H9 (cell line): Measurements from ENCODE around the gene CAB39L. TPM values are rescaled to one million over a fixed set of nuclear protein-coding genes. Genes with fewer than 3 reads are reported as not detected.

Experiments used
- DNase-seq: peaks from one replicate; pipeline ENCODE4 v3.0.0-alpha.2; 2017
- H2AFZ ChIP-seq: one replicate; pipeline ENCODE4 v1.6.1; 2013; ENCODE audit warnings: mild to moderate bottlenecking, low read length, control low read depth, moderate library complexity
- H2AK5ac ChIP-seq: 2 replicates; pipeline ENCODE4 v1.6.1; 2013; ENCODE audit warnings: low read length, control low read depth, mixed read lengths; ENCODE audit not compliant: insufficient read length
- H2BK120ac ChIP-seq: one replicate; pipeline ENCODE4 v1.6.1; 2013; ENCODE audit warnings: low read depth, mild to moderate bottlenecking, low read length, control low read depth, inconsistent platforms; ENCODE audit not compliant: poor library complexity, severe bottlenecking
- H2BK12ac ChIP-seq: 2 replicates; pipeline ENCODE4 v1.6.1; 2013; ENCODE audit warnings: low read length, control low read depth, mixed read lengths, low read depth; ENCODE audit not compliant: insufficient read length
- H2BK15ac ChIP-seq: 2 replicates; pipeline ENCODE4 v1.6.1; 2013; ENCODE audit warnings: low read depth, low read length, control low read depth
- H2BK20ac ChIP-seq: one replicate; pipeline ENCODE4 v1.6.1; 2013; ENCODE audit warnings: low read depth, mild to moderate bottlenecking, low read length, control low read depth, inconsistent platforms; ENCODE audit not compliant: poor library complexity, severe bottlenecking
- H2BK5ac ChIP-seq: 2 replicates; pipeline ENCODE4 v1.6.1; 2013; ENCODE audit warnings: low read length, control low read depth, mixed read lengths; ENCODE audit not compliant: insufficient read length
- H3K14ac ChIP-seq: 2 replicates; pipeline ENCODE4 v1.6.1; 2013; ENCODE audit warnings: low read length, control low read depth; ENCODE audit not compliant: insufficient read depth
- H3K18ac ChIP-seq: 2 replicates; pipeline ENCODE4 v1.6.1; 2013; ENCODE audit warnings: low read depth, mild to moderate bottlenecking, mixed read lengths, low read length, control low read depth; ENCODE audit not compliant: insufficient read length
- H3K23ac ChIP-seq: 2 replicates; pipeline ENCODE4 v1.6.1; 2013; ENCODE audit warnings: low read length, control low read depth, mixed read lengths, low read depth; ENCODE audit not compliant: insufficient read length
- H3K23me2 ChIP-seq: 2 replicates; pipeline ENCODE4 v1.6.1; 2013; ENCODE audit warnings: low read depth, mild to moderate bottlenecking, mixed read lengths, low read length, control low read depth; ENCODE audit not compliant: insufficient read length, poor library complexity, severe bottlenecking
- H3K27ac ChIP-seq: 2 replicates; pipeline ENCODE4 v1.5.1; 2013; ENCODE audit warnings: low read length, control low read depth, mixed read lengths, low read depth; ENCODE audit not compliant: insufficient read length
- H3K27me3 ChIP-seq: 2 replicates; pipeline ENCODE4 v1.6.1; 2013; ENCODE audit warnings: low read length, control low read depth, inconsistent platforms; ENCODE audit not compliant: insufficient read depth
- H3K4ac ChIP-seq: 2 replicates; pipeline ENCODE4 v1.6.1; 2013; ENCODE audit warnings: low read depth, mild to moderate bottlenecking, control low read depth, inconsistent platforms, low read length, moderate library complexity
- H3K4me1 ChIP-seq: 2 replicates; pipeline ENCODE4 v1.6.1; 2013; ENCODE audit warnings: low read length, control low read depth, inconsistent platforms; ENCODE audit not compliant: insufficient read depth
- H3K4me2 ChIP-seq: 2 replicates; pipeline ENCODE4 v1.6.1; 2013; ENCODE audit warnings: low read length, control low read depth, mixed read lengths; ENCODE audit not compliant: insufficient read length, insufficient read depth
- H3K56ac ChIP-seq: 2 replicates; pipeline ENCODE4 v1.6.1; 2013; ENCODE audit warnings: low read depth, mild to moderate bottlenecking, mixed read lengths, low read length, control low read depth; ENCODE audit not compliant: insufficient read length
- H3K79me1 ChIP-seq: 2 replicates; pipeline ENCODE4 v1.6.1; 2013; ENCODE audit warnings: low read depth, mild to moderate bottlenecking, moderate library complexity, low read length, control low read depth, inconsistent platforms; ENCODE audit not compliant: insufficient read depth, poor library complexity, severe bottlenecking
- H3K79me2 ChIP-seq: 2 replicates; pipeline ENCODE4 v1.6.1; 2013; ENCODE audit warnings: low read length, control low read depth, inconsistent platforms; ENCODE audit not compliant: insufficient read depth
- H3K9ac ChIP-seq: 2 replicates; pipeline ENCODE4 v1.6.1; 2013; ENCODE audit warnings: low read length, control low read depth, mixed read lengths; ENCODE audit not compliant: insufficient read length; ENCODE audit errors: extremely low read depth
- H3K9me3 ChIP-seq: one replicate; pipeline ENCODE4 v1.6.1; 2013; ENCODE audit warnings: low read depth, low read length, inconsistent platforms; ENCODE audit not compliant: control insufficient read depth
- H3T11ph ChIP-seq: one replicate; pipeline ENCODE4 v1.6.1; 2013; ENCODE audit warnings: mild to moderate bottlenecking, low read length, control low read depth, inconsistent platforms
- H4K20me1 ChIP-seq: one replicate; pipeline ENCODE4 v1.6.1; 2013; ENCODE audit not compliant: control insufficient read depth, insufficient read length, insufficient read depth
- H4K5ac ChIP-seq: 2 replicates; pipeline ENCODE4 v1.6.1; 2013; ENCODE audit warnings: low read depth, mild to moderate bottlenecking, mixed read lengths, low read length, control low read depth; ENCODE audit not compliant: insufficient read length
- H4K8ac ChIP-seq: replicated peaks from 2 replicates; pipeline ENCODE4 v1.6.1; 2013; ENCODE audit warnings: low read length, control low read depth, mixed read lengths, low read depth; ENCODE audit not compliant: insufficient read length
- H4K91ac ChIP-seq: 2 replicates; pipeline ENCODE4 v1.6.1; 2013; ENCODE audit warnings: low read depth, mild to moderate bottlenecking, moderate library complexity, mixed read lengths, low read length, control low read depth; ENCODE audit not compliant: insufficient read length
- H3K27ac Mint-ChIP-seq, 3 experiments: 2 replicates in 2 of 3; 3 replicates in 1 of 3; pipeline ENCODE4 v1.8.0; 2020 to 2021; ENCODE audit warnings: mixed read lengths in 3 of 3, mild to moderate bottlenecking in 1 of 3, moderate library complexity in 1 of 3
- H3K27me3 Mint-ChIP-seq: 2 replicates; pipeline ENCODE4 v1.8.0; 2021; ENCODE audit warnings: low read depth, mild to moderate bottlenecking, moderate library complexity, mixed read lengths
- H3K36me3 Mint-ChIP-seq, 3 experiments: 2 replicates in 2 of 3; 3 replicates in 1 of 3; pipeline ENCODE4 v1.8.0; 2020 to 2021; ENCODE audit warnings: low read depth in 3 of 3, mixed read lengths in 3 of 3; ENCODE audit not compliant: insufficient read depth in 1 of 3
- H3K4me1 Mint-ChIP-seq, 2 experiments: 2 replicates each; pipeline ENCODE4 v1.8.0; 2020; ENCODE audit warnings: mixed read lengths in 2 of 2
- H3K4me3 Mint-ChIP-seq, 2 experiments: 2 replicates in 1 of 2; 3 replicates in 1 of 2; pipeline ENCODE4 v1.8.0; 2020 to 2021; ENCODE audit warnings: mild to moderate bottlenecking in 2 of 2, mixed read lengths in 2 of 2, moderate library complexity in 1 of 2
- H3K9me3 Mint-ChIP-seq, 2 experiments: 2 replicates in 1 of 2; 3 replicates in 1 of 2; pipeline ENCODE4 v1.8.0; 2020; ENCODE audit warnings: mild to moderate bottlenecking in 2 of 2, mixed read lengths in 2 of 2, moderate library complexity in 1 of 2
- WGBS: extraction: QIAGEN DNeasy Blood & Tissue Kit; methylation state at CpG from one replicate; pipeline ENCODE4 v1.1.7; 2013; ENCODE audit warnings: missing lambda C conversion rate, low lambda C conversion rate, mixed read lengths; ENCODE audit not compliant: insufficient read length; ENCODE audit errors: extremely low coverage; 5-methylcytosine and 5-hydroxymethylcytosine counted together
- total RNA-seq: library from RNA; stranded (reverse); gene quantifications from 2 replicates; pipeline ENCODE4 v1.2.1, GENCODE V29; 2021
- TF ChIP-seq, protein P1 (sequence below): fragments of 200-600 bp; sonication (generic); conservative IDR thresholded peaks from 3 replicates; pipeline ENCODE4 v1.8.0; 2021; ENCODE audit warnings: antibody characterized with exemption, mild to moderate bottlenecking

CAB39L gene
- total RNA-seq, 1 experiment from 2014 or later = 6.0 TPM

DNA sequence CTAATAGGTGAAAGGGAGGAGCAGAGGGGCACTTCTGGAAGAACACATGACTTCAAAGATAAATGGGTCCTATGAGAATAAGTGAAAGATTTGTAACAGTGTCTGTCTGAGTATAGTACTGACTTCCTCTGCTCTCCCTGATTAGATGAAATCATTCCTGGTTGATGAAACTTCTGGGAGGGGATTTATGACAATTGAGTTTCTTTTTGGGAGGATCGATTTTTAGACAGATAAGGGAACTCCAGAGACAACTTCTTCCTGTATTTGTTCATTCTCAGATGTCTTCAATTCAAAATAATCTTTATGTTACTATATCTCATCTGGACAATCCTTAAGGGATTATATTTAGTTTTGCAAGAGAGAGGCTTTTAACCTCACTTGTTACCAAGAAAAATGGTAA, 20.2 kb upstream of the CAB39L start:
- Histone ChIP-seq H3K27ac (no peak overlapping the region), H4K8ac (no peak overlapping the region), H3K4ac (no peak overlapping the region), H2BK120ac (no peak overlapping the region), H3K4me1 (no peaks in the 10 kb centered on the region), H2BK20ac (no peak overlapping the region), H3K4me2 (no peak overlapping the region), H4K20me1 (no peaks in the 10 kb centered on the region), H3K23me2 (no peaks in the 10 kb centered on the region), H2BK5ac (no peak overlapping the region), H2BK12ac (no peak overlapping the region), H3K23ac (no peak overlapping the region), H3K9ac (no peak overlapping the region), H3K79me2 (no peaks in the 10 kb centered on the region), H4K5ac (no peak overlapping the region), H4K91ac (no peak overlapping the region), H3K18ac (no peak overlapping the region), H2AFZ (no peak overlapping the region), H3K79me1 (no peaks in the 10 kb centered on the region), H3K27me3 (no peaks in the 10 kb centered on the region), H3K14ac (no peak overlapping the region), H3K56ac (no peak overlapping the region), H2AK5ac (no peak overlapping the region), H3K9me3 (peaks cover 19% of the 10 kb centered on the region), H2BK15ac (no peak overlapping the region), H3T11ph (no peak overlapping the region)
- H3K36me3 Mint-ChIP-seq = peaks cover 39 to 49% (median 47%) of the 10 kb centered on the region in 3 experiments
- no peak overlapping the region for H3K27ac Mint-ChIP-seq
- H3K9me3 Mint-ChIP-seq = peaks cover 29 to 30% of the 10 kb centered on the region in 2 experiments
- no peaks in the 10 kb centered on the region for H3K27me3 Mint-ChIP-seq
- no peaks in the 10 kb centered on the region for H3K4me1 Mint-ChIP-seq
- DNase-seq = no peak
- TF ChIP-seq, protein P1, sequence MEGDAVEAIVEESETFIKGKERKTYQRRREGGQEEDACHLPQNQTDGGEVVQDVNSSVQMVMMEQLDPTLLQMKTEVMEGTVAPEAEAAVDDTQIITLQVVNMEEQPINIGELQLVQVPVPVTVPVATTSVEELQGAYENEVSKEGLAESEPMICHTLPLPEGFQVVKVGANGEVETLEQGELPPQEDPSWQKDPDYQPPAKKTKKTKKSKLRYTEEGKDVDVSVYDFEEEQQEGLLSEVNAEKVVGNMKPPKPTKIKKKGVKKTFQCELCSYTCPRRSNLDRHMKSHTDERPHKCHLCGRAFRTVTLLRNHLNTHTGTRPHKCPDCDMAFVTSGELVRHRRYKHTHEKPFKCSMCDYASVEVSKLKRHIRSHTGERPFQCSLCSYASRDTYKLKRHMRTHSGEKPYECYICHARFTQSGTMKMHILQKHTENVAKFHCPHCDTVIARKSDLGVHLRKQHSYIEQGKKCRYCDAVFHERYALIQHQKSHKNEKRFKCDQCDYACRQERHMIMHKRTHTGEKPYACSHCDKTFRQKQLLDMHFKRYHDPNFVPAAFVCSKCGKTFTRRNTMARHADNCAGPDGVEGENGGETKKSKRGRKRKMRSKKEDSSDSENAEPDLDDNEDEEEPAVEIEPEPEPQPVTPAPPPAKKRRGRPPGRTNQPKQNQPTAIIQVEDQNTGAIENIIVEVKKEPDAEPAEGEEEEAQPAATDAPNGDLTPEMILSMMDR = no peak
- no CpG with 5 or more reads among the region's 1 CpG for WGBS
- no peak overlapping the region for H3K4me3 Mint-ChIP-seq
